Eye (tissue), 1 donor: ENCODE measurements around the gene NDUFV3.
"Not testable (repeated sequence)": the region's sequence is repeated elsewhere in the genome, so short reads cannot be mapped to it uniquely, and the experiment has no call there.

Experiments used
- DNase-seq: peaks from one replicate; pipeline ENCODE4 v3.0.0-alpha.2; 2015

NDUFV3 gene

GRCh38 chr21:42937960-42938605, 45.0 kb downstream of the NDUFV3 start:
- DNase-seq: no peak

- not testable (repeated sequence) for DNase-seq
These were observed 45.5 kb downstream of the NDUFV3 start for GRCh38 chr21:42938606-42938995.

GRCh38 chr21:42939582-42940413, 46.7 kb downstream of the NDUFV3 start:
- peak; percentile 87 for DNase-seq

- no peak for DNase-seq
These were observed 48.6 kb downstream of the NDUFV3 start for GRCh38 chr21:42941696-42942085.

GRCh38 chr21:42942244-42942643, 49.1 kb downstream of the NDUFV3 start:
- no peak for DNase-seq

GRCh38 chr21:42949094-42949755, 56.1 kb downstream of the NDUFV3 start:
- not testable (repeated sequence) for DNase-seq

GRCh38 chr21:42951193-42951592, 58.1 kb downstream of the NDUFV3 start:
- not testable (repeated sequence) for DNase-seq

- DNase-seq: no peak
These were observed 63.9 kb downstream of the NDUFV3 start for GRCh38 chr21:42956824-42957630.

GRCh38 chr21:42958122-42958521, 65.0 kb downstream of the NDUFV3 start:
- not testable (repeated sequence) for DNase-seq

- DNase-seq: no peak
These were observed 66.6 kb downstream of the NDUFV3 start for GRCh38 chr21:42959728-42960127.

- DNase-seq: no peak
These were observed 69.4 kb downstream of the NDUFV3 start for GRCh38 chr21:42962380-42963007.
